ENCODE data around the gene HLCS. TPM values are rescaled to one million over a fixed set of nuclear protein-coding genes. Genes with fewer than 3 reads are reported as not detected.
A peak's percentile ranks its signal among the peaks of the same experiment; 100 is the strongest.

HLCS gene
- total and polyA plus RNA-seq, 2 donors (not counting 3 experiments of a cell fraction or from before 2014, with no cell fraction given) = 6.7 to 17.2 TPM

GRCh38 chr21:36981049-36981391 is 14.6 kb upstream of the HLCS start:
- POLR2A ChIA-PET = no interaction called here
- FAIRE-seq = no peak
- Histone ChIP-seq H3K36me3 (ENCODE audit: control insufficient read depth in 2 of 2, extremely low read depth in 1 of 2, insufficient read depth in 2 of 2, low read length in 2 of 2) (no peaks in the 10 kb centered on the region), H3K9ac (replicated peaks; ENCODE audit: extremely low read depth, insufficient read depth, low read length) (no peak overlapping the region), H3K27ac (ENCODE audit: insufficient read depth, low read depth, low read length) (no peak overlapping the region), H4K20me1 (replicated peaks; ENCODE audit: control insufficient read depth, extremely low read depth, insufficient read depth, low read length) (no peaks in the 10 kb centered on the region), H3K4me3 (replicated peaks in 1 of 3; ENCODE audit: insufficient read depth in 1 of 3, low read depth in 1 of 3, low read length in 3 of 3) (no peak overlapping the region), H3K9me1 (replicated peaks; ENCODE audit: control insufficient read depth, extremely low read depth, insufficient read depth, low read length) (no peaks in the 10 kb centered on the region), H2AFZ (ENCODE audit: low read depth, low read length) (peak overlapping the region; percentile 75), H3K27me3 (ENCODE audit: control insufficient read depth in 2 of 2, insufficient read depth in 2 of 2, low read length in 2 of 2) (no peaks in the 10 kb centered on the region), H3K79me2 (ENCODE audit: control insufficient read depth, insufficient read depth, low read length) (no peaks in the 10 kb centered on the region), H3K4me2 (ENCODE audit: insufficient read depth, low read length) (peak overlapping the region; percentile 65), H3K4me1 (ENCODE audit: control insufficient read depth, extremely low read depth, insufficient read depth, low read length) (peaks cover 14% of the 10 kb centered on the region), H3K9me3 (replicated peaks; ENCODE audit: control insufficient read depth, insufficient read depth, low read length) (no peaks in the 10 kb centered on the region)
- CTCF ChIA-PET = interaction anchor here (1.0 kb wide), 1 partner anchor 8 kb away, joined by 3 read pairs; no protein-coding TSS in a partner anchor
- intact Hi-C loops (cut with micrococcal nuclease) = loop anchor here (10.0 kb wide), 1 partner anchor 394 kb away; no protein-coding TSS in a partner anchor
- TF ChIP-seq GATA2 (IDR thresholded peaks at IDR 0.05; ENCODE audit: insufficient read depth, insufficient read length, low read depth, low read length) = no peak
- no peak for TF ChIP-seq MAX (IDR thresholded peaks at IDR 0.05; ENCODE audit: insufficient read depth, insufficient read length)
- TF ChIP-seq CTCF (IDR thresholded peaks at IDR 0.05; ENCODE audit: extremely low read depth in 1 of 2, insufficient read depth in 1 of 2, low read depth in 1 of 2, low read length in 2 of 2) = no peak
- no peak for TF ChIP-seq MYC (IDR thresholded peaks at IDR 0.05; ENCODE audit: low read depth, low read length)
- no peak for TF ChIP-seq POLR2AphosphoS5 (IDR thresholded peaks at IDR 0.05; ENCODE audit: insufficient read depth, low read depth, low read length)
- TF ChIP-seq FOS (IDR thresholded peaks at IDR 0.05; ENCODE audit: borderline replicate concordance, insufficient read depth, low read length) = no peak
- BruUV-seq (replicated peaks) = no TSS peak
- DNase-seq (ENCODE audit: low read depth, low spot score) = no peak
- dilution Hi-C loops (cut with MboI; ENCODE audit: extremely low pct_ligation_motif_present, low sequenced_read_pairs) = no loop called here

All from endothelial cell of umbilical vein (primary cell).